AML-193 (cell line): ENCODE data around the gene GGT5.
"Not testable (repeated sequence)": the region's sequence is repeated elsewhere in the genome, so short reads cannot be mapped to it uniquely, and the experiment has no call there.

Source experiments
- DNase-seq, 2 experiments: peaks; one replicate each; lab custom pipeline; 2025; lab: John Stamatoyannopoulos, UW

Gene GGT5

GRCh38 chr22:24201681-24202614 is 42.9 kb downstream of the GGT5 start:
- DNase-seq, result no peak

DNA sequence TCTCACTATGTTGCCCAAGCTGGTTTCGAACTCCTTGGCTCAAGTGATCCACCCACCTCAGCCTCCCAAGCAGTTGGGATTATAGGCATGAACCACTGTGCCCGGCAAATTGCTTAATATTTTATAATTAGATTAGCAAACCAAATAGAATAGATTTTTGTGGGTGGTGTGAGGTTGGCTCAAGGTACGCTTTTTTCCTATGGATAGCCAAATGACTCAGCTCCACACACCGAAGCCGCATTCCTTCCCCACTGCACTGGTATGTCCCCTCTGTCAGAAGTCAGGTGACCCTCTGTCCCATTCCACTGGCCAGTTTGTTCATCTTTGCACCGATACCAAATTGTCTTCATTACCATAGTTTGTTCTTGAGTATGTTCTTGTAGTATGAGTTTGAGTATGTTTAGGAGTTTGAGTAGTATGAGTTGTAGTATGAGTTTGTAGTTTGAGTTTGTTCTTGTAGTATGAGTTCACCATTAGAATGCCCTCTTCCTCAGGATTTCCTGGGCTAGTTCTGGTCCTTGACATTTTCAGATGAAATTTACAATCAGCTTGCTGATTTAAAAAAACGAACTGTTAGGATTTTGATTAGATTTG is 44.2 kb downstream of the GGT5 start:
- no peak for DNase-seq

DNA sequence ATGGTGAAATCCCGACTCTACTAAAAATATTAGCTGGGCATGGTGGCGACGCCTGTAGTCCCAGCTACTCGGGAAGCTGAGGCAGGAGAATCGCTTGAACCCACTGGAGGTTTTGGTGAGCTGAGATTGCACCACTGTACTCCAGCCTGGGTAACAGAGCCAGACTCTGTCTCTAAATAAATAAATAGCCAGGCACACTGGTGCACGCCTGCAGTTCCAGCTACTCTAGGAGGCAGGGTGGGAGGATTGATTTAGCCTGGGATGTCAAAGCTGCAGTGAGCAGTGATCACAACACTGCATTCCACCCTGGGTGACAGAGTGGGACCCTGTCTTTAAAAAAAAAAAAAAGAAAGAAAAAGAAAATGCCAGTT is 46.2 kb downstream of the GGT5 start:
- DNase-seq, result no peak

GRCh38 chr22:24191893-24192292 is 53.0 kb downstream of the GGT5 start:
- DNase-seq, result no peak

DNA sequence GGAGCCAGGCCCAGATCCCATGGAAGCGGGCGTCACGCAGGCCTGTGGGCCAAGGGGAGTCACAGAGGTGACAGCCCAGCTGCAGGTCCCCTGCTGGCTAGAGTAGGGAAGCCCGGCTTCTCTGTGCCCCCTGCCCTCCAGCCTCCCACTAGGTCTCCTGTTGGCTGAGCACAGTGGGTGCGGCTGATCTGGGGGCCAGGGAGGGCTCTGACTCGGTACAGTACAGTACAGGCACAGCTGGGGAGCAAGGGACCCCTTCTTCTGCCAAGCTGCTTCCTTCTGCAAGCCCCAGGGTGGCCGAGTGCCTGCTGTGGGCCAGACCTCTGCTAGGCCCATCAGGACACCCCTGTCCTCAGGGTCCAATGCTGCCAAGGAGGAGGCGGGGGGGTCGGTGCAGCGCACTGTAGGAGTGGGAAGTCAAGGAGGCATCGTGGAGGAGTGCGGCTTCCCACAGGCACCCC is 53.5 kb downstream of the GGT5 start:
- DNase-seq, result no peak

GRCh38 chr22:24190596-24191208 is 54.2 kb downstream of the GGT5 start:
- no peak for DNase-seq

GRCh38 chr22:24190159-24190540 is 54.7 kb downstream of the GGT5 start:
- DNase-seq, result no peak

GRCh38 chr22:24189249-24190158 is 55.4 kb downstream of the GGT5 start:
- peak; percentile 40 to 47 for DNase-seq

DNA sequence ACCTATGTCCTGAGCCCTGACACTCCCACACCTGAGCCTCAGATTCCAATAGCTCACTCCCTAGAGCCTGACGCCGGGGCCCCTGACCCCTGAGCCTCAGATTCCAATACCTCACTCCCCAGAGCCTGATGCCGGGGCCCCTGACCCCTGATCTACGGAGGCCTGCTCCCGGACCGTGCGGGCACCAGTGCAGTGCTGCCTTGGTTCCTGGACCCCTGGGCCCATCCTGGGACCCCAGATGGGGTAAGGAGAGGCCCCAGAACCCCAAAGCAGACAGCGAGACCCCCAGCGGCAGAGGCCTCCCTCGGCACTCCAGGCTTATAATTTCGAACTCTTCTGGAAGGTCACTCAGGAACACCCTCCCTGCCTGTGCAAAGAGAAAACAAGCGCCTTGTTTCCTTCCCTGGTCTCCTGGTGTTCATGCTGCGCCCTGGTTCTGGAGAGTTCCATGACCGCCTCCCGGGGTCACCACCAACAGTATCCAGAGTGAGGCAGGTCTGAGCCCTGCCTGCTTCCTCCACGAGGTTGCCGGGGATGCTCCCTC is 56.1 kb downstream of the GGT5 start:
- DNase-seq, result no peak

DNA sequence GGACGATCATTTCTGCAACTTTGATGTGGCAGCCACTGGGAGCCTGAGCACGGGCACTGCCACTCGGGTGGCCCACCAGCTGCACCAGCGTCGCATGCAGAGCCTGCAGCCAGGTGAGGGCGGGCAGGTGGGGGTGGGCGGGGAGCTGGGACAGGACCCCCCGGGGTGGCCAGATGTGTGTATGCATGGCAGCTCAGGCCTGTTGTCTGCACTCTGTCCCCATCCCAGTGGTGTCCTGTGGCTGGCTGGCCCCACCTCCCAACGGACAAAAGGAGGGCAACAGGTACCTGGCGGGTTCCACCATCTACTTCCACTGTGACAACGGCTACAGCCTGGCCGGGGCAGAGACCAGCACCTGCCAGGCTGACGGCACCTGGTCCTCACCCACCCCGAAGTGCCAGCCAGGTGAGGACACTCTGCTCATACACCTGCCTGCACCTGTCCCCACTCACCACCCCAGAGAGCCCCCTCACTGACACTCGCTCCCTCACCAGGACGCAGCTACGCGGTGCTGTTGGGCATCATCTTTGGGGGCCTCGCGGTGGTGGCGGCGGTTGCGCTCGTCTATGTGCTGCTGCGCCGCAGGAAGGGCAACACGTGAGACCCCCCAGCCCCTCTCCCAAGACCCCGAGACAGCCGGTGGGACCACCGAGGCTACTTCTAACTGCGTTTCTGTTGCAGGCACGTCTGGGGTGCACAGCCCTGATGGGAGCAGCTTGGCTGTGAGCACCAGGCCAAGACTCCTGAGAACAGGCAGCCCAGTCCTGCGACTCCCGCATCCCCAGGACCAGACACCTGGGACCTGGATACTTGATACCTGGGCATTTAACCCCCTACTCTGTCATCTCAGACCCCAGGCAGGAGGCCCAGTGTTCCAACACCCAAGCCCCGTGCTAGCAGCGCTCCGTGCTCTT is 56.9 kb downstream of the GGT5 start:
- DNase-seq, result no peak

DNA sequence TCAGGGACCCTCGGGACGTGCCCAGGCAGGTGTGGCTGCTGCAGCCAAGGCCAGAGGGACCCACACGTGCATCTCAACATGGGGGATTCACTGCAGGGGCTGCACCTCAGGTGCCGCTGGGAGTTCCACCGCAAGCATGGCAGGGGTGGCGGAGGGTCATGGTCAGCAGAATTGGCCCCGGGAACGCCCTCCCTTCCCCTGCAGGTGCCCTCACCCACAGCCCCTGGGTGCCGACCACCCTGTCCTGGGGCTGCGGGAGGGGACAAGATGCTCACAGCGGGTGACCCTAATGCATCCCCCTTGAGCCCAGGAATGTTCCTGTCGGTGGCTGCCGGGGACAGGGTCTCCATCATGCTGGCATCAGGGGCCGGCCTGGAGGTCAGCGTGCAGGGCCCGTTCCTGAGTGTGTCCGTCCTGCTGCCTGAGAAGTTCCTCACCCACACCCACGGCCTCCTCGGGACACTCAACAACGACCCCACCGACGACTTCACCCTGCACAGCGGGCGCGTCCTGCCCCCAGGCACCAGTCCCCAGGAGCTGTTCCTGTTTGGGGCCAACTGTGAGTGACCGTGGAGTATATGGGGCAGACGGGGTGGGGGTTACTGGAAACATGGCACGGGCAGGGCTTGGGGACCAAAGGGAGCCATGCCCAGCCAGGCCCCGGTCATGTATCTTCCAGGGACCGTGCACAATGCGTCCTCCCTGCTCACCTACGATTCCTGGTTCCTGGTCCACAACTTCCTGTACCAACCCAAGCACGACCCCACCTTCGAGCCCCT is 57.8 kb downstream of the GGT5 start:
- DNase-seq, result no peak

DNA sequence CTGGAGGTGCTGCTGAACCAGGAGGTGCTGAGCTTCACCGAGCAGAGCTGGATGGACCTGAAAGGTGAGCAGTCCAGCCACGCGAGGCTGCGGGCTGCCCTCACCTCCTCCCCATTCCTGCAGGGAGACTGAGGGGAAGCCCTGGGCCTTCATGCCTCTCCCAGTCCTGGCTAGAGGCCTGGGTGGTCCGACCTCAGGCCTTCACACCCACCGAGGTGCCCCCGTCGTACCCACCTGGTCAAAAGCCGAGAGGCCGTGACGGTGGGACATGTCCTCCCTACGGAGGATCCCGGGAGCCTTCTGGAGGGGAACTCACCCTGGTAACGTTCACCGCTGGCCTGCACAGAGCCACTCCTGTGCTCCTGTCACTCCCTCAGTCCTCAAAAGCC is 58.5 kb downstream of the GGT5 start:
- DNase-seq, result no peak

DNA sequence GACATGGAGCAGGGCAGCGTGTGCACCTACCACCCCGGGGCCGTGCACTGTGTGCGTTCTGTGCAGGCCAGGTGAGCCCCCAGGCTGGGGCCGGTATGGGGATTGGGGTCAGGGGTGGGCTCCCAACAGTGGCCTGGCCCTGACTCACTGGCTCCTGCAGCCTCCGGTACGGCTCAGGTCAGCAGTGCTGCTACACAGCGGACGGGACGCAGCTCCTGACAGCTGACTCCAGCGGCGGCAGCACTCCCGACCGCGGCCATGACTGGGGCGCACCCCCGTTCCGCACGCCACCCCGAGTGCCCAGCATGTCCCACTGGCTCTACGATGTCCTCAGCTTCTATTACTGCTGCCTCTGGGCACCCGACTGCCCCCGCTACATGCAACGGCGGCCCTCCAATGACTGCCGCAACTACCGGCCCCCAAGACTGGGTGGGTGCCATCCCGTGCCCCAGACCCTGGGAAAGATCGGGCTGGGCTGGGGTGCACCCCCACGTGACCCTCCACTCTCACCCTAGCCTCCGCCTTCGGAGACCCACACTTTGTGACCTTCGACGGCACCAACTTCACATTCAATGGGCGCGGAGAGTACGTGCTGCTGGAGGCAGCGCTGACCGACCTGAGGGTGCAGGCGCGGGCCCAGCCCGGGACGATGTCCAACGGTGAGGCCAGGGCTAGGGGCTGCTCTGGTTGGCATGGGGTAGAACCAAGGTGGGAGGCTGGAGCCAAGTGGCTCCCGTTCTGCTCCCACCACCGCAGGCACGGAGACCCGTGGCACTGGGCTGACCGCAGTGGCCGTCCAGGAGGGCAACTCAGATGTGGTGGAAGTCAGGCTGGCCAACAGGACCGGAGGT is 59.2 kb downstream of the GGT5 start:
- no peak for DNase-seq

DNA sequence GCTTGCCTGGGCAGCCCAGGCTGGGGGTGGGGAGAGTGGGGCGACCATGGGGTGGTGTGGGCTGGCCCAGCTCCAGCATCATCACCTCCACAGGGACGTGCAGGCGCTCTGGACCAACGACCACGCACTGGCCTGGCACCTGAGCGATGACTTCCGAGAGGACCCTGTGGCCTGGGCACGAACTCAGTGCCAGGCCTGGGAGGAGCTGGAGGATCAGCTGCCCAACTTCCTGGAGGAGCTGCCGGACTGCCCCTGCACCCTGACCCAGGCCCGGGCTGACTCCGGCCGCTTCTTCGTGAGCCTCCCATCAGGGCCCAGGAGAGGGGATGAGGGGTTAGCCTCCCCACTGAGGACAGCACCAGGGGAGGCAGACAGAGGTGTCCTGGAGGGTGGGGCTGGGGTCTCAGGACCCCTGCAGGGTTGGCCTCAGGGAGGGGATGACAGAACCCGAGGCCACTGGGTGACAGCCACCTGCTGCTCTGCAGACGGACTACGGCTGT is 59.8 kb downstream of the GGT5 start:
- DNase-seq, result no peak

DNA sequence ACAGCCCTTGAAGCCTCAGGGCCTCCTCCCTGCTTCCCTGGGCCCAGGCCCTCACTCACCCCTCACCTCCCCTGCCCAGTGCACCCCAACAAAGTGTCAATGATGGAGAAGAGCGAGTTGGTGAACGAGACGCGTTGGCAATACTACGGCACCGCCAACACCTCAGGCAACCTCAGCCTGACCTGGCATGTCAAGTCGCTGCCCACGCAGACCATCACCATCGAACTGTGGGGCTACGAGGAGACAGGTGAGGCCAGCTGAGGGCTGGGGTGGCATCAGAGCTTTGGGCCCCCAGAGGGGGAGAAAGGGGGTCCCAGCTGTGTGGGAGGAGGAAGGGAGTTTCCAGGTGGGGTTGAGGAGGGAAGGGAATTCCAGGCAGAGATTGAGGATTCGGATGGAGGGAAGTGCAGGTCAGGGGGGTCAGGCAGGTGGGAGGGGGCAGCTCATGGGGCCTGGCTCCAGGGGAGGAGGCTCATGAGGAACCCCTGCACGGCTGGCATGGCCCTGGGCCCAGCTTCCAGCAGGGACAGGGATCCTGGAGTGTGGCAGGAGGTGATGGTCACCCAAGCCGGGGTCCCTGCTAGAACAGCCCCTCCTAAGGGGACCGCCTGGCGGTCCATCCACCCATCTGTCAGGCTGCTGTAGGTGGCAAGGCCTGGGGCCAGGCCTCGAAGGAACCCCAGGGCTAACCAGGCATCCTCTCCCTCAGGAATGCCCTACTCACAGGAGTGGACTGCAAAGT is 60.7 kb downstream of the GGT5 start:
- DNase-seq, result no peak

DNA sequence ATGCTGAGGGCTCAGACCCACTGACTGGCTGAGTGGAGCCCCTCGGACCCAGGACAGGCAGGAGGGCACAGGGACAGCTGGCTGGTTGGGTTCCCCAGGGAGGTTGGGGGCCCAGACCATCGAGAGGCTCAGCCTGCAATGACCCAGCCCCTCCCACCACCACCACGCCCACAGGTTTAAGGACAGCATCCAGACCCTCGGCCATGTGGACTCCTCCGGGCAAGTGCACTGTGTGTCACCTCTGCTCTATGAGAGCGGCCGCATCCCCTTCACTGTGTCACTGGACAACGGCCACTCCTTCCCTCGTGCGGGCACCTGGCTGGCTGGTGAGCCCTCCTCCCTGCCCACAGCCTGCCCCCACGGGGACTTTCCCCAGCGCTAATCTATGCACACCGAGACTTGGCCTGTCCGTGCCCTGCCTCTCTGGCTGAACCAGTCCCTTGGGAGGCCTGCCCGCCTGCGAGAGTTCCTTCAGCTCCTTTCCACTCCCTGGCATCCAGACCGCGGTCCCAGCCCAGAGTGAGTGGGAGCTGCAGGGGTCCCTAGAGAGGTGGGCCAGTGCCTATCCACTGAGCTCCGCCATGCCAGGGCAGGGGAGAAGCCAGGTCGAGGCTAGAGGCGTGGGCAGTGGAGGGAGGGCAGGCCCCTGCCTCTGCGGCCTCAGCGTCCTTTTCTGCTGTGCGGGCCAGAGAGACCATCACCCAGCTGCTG is 61.4 kb downstream of the GGT5 start:
- DNase-seq, result no peak

GRCh38 chr22:24182900-24183246 is 62.0 kb downstream of the GGT5 start:
- DNase-seq, result not testable (repeated sequence)
